DOHH2 (cell line): Measurements from ENCODE around the gene FBXO31.

Experiments
- H3F3A ChIP-seq: fragments of 200-600 bp; sonication (generic), shearing (Covaris generic); 2 replicates; pipeline ENCODE4 v1.6.0; 2016; ENCODE audit warnings: antibody characterized with exemption, mild to moderate bottlenecking; ENCODE audit not compliant: control insufficient read depth, insufficient read depth
- H3K27ac ChIP-seq: fragments of 200-600 bp; sonication (generic); 2 replicates; pipeline ENCODE4 v1.5.1; 2014; ENCODE audit warnings: low read depth, mild to moderate bottlenecking, low read length, moderate library complexity
- H3K27me3 ChIP-seq: fragments of 200-600 bp; sonication (generic); 2 replicates; pipeline ENCODE4 v1.6.1; 2014; ENCODE audit warnings: mild to moderate bottlenecking, low read length, mixed read lengths; ENCODE audit not compliant: control insufficient read depth
- H3K36me3 ChIP-seq: fragments of 200-600 bp; sonication (generic); 2 replicates; pipeline ENCODE4 v1.6.1; 2014; ENCODE audit warnings: mild to moderate bottlenecking, low read length, moderate library complexity, mixed read lengths; ENCODE audit not compliant: control insufficient read depth
- H3K4me1 ChIP-seq: fragments of 200-600 bp; sonication (generic); 2 replicates; pipeline ENCODE4 v1.6.1; 2014; ENCODE audit warnings: mild to moderate bottlenecking, low read length, mixed read lengths; ENCODE audit not compliant: control insufficient read depth
- H3K4me2 ChIP-seq: fragments of 200-600 bp; sonication (generic); 2 replicates; pipeline ENCODE4 v1.6.0; 2014; ENCODE audit warnings: mild to moderate bottlenecking, low read length, moderate library complexity
- H3K4me3 ChIP-seq: fragments of 200-600 bp; sonication (generic); 2 replicates; pipeline ENCODE4 v1.5.1; 2014; ENCODE audit warnings: mild to moderate bottlenecking, low read length, mixed read lengths
- H3K79me2 ChIP-seq: fragments of 200-600 bp; sonication (generic); 2 replicates; pipeline ENCODE4 v1.6.1; 2014; ENCODE audit warnings: mild to moderate bottlenecking, low read length, mixed read lengths; ENCODE audit not compliant: control insufficient read depth
- H3K9me2 ChIP-seq: fragments of 200-600 bp; sonication (generic); replicated peaks from 2 replicates; pipeline ENCODE4 v1.6.1; 2014; ENCODE audit warnings: mild to moderate bottlenecking, low read length, mixed read lengths; ENCODE audit not compliant: control insufficient read depth
- H3K9me3 ChIP-seq: fragments of 200-600 bp; sonication (generic); 2 replicates; pipeline ENCODE4 v1.6.1; 2014; ENCODE audit warnings: antibody characterized with exemption, low read length, mixed read lengths; ENCODE audit not compliant: control insufficient read depth, insufficient read depth
- H4K20me1 ChIP-seq: fragments of 200-600 bp; sonication (generic); 2 replicates; pipeline ENCODE4 v1.6.0; 2014; ENCODE audit warnings: low read depth, mild to moderate bottlenecking, antibody characterized with exemption, low read length, moderate library complexity; ENCODE audit not compliant: control insufficient read depth, insufficient read depth
- CTCF ChIP-seq: fragments of 200-600 bp; sonication (generic); IDR thresholded peaks from one replicate; pipeline ENCODE4 v1.5.1; 2014; ENCODE audit warnings: antibody characterized with exemption, mild to moderate bottlenecking, low read depth, low read length; ENCODE audit not compliant: poor library complexity, severe bottlenecking
- EZH2phosphoT487 ChIP-seq: fragments of 200-600 bp; sonication (generic); IDR thresholded peaks from 2 replicates; pipeline ENCODE4 v1.6.1; 2017; ENCODE audit warnings: borderline replicate concordance, mild to moderate bottlenecking, antibody characterized with exemption, low read length, moderate library complexity, mixed read lengths

Gene FBXO31

GRCh38 chr16:87348616-87349157 is 34.9 kb downstream of the FBXO31 start:
- Histone ChIP-seq H3K4me1 (peaks cover 13% of the 10 kb centered on the region), H4K20me1 (no peaks in the 10 kb centered on the region), H3K27me3 (no peaks in the 10 kb centered on the region), H3K36me3 (peaks cover 17% of the 10 kb centered on the region), H3K9me2 (no peaks in the 10 kb centered on the region), H3K9me3 (no peaks in the 10 kb centered on the region), H3F3A (no peaks in the 10 kb centered on the region), H3K4me3 (no peak overlapping the region), H3K4me2 (no peak overlapping the region), H3K27ac (no peak overlapping the region), H3K79me2 (peaks cover 13% of the 10 kb centered on the region)
- no peak for TF ChIP-seq EZH2phosphoT487
- TF ChIP-seq CTCF = no peak

GRCh38 chr16:87347932-87348615 is 35.5 kb downstream of the FBXO31 start:
- Histone ChIP-seq H3K9me2 (no peaks in the 10 kb centered on the region), H3K36me3 (peaks cover 23% of the 10 kb centered on the region), H3K27ac (no peak overlapping the region), H3K4me3 (no peak overlapping the region), H3K27me3 (no peaks in the 10 kb centered on the region), H3K79me2 (peaks cover 13% of the 10 kb centered on the region), H3F3A (no peaks in the 10 kb centered on the region), H4K20me1 (no peaks in the 10 kb centered on the region), H3K4me1 (peaks cover 13% of the 10 kb centered on the region), H3K9me3 (no peaks in the 10 kb centered on the region), H3K4me2 (no peak overlapping the region)
- TF ChIP-seq CTCF (peak; percentile 38), EZH2phosphoT487 (no peak)

- no peaks in the 10 kb centered on the region for H3K9me2 ChIP-seq
- H3F3A ChIP-seq = no peaks in the 10 kb centered on the region
- H3K4me2 ChIP-seq = no peak overlapping the region
- H3K4me3 ChIP-seq = no peak overlapping the region
- no peaks in the 10 kb centered on the region for H3K9me3 ChIP-seq
- peaks cover 13% of the 10 kb centered on the region for H3K79me2 ChIP-seq
- no peak for TF ChIP-seq EZH2phosphoT487
- no peak for TF ChIP-seq CTCF
- peaks cover 13% of the 10 kb centered on the region for H3K4me1 ChIP-seq
- no peaks in the 10 kb centered on the region for H4K20me1 ChIP-seq
- no peak overlapping the region for H3K27ac ChIP-seq
- H3K27me3 ChIP-seq = no peaks in the 10 kb centered on the region
- peaks cover 37% of the 10 kb centered on the region for H3K36me3 ChIP-seq
These were observed 37.0 kb downstream of the FBXO31 start for GRCh38 chr16:87346517-87347060.
